RWPE1 (cell line): ENCODE results near the gene HIPK1.

Experiments
- CTCF ChIA-PET: fragments of 350-600 bp; sonication (Branson Sonifier 250); formaldehyde crosslinking; extraction: SDS; loops from one replicate; lab custom pipeline; 2021; lab: Yijun Ruan, JAX
- POLR2A ChIA-PET: fragments of 400-600 bp; formaldehyde crosslinking; extraction: SDS; loops from one replicate; lab custom pipeline; 2020; ENCODE audit warnings: antibody characterized with exemption; ENCODE audit not compliant: low non-redundant PET; lab: Yijun Ruan, JAX
- DNase-seq: peaks from one replicate; pipeline ENCODE4 v3.0.0; 2012; ENCODE audit warnings: low spot score
- H3K27ac ChIP-seq: fragments of 450-650 bp; 2 replicates; pipeline ENCODE4 v1.5.1; 2017
- TF ChIP-seq, protein P1 (sequence below): fragments of 450-650 bp; conservative IDR thresholded peaks from 2 replicates; pipeline ENCODE4 v1.5.1; 2017; ENCODE audit warnings: low read depth, mild to moderate bottlenecking

HIPK1 gene

DNA sequence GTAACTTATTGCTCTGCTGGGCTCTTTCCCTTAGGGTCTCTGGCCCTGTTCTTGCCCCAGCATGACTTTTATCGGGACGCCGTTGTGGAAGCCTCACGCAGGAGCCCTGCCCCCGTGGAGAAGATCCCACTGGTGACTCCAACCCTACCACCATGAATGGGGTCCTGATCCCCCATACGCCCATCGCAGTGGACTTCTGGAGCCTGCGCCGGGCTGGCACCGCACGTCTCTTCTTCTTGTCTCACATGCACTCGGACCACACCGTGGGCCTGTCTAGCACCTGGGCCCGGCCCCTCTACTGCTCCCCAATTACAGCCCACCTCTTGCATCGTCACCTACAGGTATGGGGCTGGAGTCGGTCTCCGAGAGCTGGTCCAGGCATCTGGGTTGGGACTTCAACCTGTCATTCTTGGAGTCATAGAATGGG, 23.7 kb upstream of the HIPK1 start:
- DNase-seq: peak; percentile 30
- TF ChIP-seq, protein P1, sequence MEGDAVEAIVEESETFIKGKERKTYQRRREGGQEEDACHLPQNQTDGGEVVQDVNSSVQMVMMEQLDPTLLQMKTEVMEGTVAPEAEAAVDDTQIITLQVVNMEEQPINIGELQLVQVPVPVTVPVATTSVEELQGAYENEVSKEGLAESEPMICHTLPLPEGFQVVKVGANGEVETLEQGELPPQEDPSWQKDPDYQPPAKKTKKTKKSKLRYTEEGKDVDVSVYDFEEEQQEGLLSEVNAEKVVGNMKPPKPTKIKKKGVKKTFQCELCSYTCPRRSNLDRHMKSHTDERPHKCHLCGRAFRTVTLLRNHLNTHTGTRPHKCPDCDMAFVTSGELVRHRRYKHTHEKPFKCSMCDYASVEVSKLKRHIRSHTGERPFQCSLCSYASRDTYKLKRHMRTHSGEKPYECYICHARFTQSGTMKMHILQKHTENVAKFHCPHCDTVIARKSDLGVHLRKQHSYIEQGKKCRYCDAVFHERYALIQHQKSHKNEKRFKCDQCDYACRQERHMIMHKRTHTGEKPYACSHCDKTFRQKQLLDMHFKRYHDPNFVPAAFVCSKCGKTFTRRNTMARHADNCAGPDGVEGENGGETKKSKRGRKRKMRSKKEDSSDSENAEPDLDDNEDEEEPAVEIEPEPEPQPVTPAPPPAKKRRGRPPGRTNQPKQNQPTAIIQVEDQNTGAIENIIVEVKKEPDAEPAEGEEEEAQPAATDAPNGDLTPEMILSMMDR: no peak
- ChIA-PET POLR2A (interaction anchor here (1.1 to 2.4 kb wide), 2 partner anchors 25 to 94 kb away, joined by 3 to 19 read pairs; partner anchors contain the start of genes HIPK1 and RSBN1), CTCF (interaction anchor here (0.5 to 2.8 kb wide), 4 partner anchors 9 to 79 kb away, joined by 3 to 16 read pairs (median 3); partner anchors contain the start of gene HIPK1)
- H3K27ac ChIP-seq: peak overlapping the region; percentile 94

DNA sequence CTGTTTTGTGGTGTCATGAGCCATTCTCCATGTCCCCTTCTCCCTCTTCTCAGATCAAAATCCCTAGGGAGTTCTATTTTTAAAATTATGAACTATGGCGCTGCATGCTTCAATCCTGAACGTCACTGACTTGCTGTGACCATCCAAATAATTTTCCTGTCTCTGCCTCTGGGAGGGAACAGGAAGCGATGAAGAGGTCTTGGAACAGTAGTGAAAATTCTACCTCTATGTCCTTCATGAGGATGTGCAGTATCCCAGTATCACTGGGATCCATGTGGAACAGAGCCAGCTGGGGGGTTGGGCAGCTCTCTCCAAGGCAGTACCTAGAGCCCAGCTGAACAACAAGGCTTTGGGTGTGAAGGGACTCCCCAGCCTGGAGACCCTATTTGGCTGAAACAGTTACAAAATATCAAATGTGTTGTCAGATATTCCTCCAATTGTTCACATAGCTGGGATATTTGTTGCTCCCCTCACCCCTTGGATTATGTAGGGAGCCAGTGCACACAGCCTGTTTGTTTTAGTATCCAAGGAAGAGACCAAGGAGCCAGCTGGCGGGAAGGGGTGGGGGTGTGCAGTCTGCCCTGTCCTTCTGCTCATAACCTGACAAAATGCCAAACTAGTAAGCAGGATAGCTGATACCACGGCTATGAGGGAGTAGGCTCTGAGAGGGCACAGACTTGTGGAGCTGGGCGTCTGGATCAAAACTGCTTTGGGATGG, 16.4 kb upstream of the HIPK1 start:
- TF ChIP-seq, protein P1: no peak
- CTCF ChIA-PET: interaction anchor here (0.6 to 0.7 kb wide), 2 partner anchors 20 to 26 kb away, joined by 3 to 4 read pairs; no protein-coding TSS in a partner anchor
- POLR2A ChIA-PET: interaction anchor here (0.9 kb wide), 1 partner anchor 16 kb away, joined by 3 read pairs; the partner anchor contains the start of gene HIPK1
- no peak for DNase-seq
- H3K27ac ChIP-seq: peak overlapping the region; percentile 18

DNA sequence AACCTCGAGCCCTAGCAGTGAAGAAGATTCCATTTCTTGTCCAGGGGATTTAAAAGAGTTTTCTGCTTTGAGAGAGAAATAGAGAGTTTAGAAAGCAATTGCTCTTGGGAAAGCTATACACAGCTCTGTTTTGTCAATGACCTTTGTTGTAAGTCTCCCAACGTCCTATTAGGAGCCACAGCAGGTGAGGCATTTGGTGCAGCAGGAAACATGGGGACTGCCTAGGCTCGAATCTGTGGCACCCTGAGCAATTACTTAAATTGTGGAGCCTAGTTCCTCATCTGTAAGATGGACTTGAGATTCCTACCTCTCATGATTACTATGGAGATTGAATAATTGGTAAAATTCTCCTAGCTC, 15.8 kb upstream of the HIPK1 start:
- H3K27ac ChIP-seq: peak overlapping the region; percentile 18; the same call in 1 of the 2 replicates
- POLR2A ChIA-PET: interaction anchor here (0.9 kb wide), 1 partner anchor 16 kb away, joined by 3 read pairs; the partner anchor contains the start of gene HIPK1

DNA sequence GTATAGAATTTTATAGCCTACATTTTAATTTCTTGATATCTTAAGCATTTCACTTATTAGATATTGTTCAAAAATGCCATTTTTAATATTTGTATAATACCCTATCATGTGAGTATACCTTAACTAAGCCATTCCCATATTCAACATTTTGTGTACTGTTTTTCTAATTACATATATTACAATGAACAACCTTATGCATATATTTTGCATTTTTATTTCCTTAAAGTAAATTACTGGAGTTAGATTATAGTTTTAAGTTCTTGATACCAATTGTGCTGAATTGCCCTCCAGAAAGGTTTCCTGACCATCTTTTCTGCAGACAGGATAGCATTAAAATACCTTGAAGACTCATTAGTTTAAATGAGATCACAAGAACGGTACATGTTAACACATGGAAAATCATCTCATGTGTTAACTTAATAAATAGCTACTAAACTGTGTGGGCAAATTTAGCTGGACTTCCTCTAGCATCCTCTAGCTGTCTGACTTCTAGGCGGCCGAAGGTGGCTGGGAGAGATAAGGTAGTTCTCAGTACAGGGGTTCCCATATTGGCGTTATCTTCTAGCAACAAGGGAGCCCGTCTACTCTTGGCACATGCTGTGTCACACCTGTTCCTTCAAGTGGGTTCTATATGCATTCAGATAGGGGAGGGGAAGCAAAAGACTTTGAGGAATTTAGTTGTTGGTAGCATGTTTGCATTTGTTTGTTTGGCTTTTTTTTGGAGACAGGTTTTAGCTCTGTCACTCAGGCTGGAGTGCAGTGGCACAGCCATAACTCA, 15.0 kb upstream of the HIPK1 start:
- no peak for DNase-seq
- POLR2A ChIA-PET: no interaction called here
- CTCF ChIA-PET: interaction anchor here (0.7 kb wide), 2 partner anchors 8 to 939 kb away, joined by 3 read pairs; no protein-coding TSS in a partner anchor

More for the DNA sequence above, 15.8 kb upstream of the HIPK1 start:
- CTCF ChIA-PET: interaction anchor here (0.6 to 0.7 kb wide), 3 partner anchors 20 to 938 kb away, joined by 3 to 4 read pairs (median 3); no protein-coding TSS in a partner anchor
- DNase-seq: no peak
- TF ChIP-seq, protein P1: no peak

DNA sequence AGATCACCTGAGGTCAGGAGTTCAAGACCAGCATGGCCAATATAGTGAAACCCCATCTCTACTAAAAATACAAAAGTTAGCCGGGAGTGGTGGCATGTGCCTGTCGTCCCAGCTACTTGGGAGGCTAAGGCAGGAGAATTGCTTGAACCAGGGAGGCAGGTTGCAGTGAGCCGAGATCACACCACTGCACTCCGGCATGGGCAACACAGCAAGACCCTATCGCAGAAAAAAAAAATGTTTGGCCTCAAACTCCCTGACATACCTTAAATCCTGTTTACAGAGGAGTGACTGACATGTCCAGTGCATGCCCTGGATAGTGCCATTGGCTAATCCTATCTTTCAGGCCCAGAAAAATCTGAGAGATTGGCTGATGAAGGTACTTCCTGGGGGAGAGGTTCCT, 12.2 kb upstream of the HIPK1 start:
- ChIA-PET CTCF (no interaction called here), POLR2A (interaction anchor here (1.3 kb wide), 1 partner anchor 9 kb away, joined by 4 read pairs; no protein-coding TSS in a partner anchor)
- no peak for DNase-seq
- TF ChIP-seq, protein P1: no peak
- H3K27ac ChIP-seq: no peak overlapping the region

More for the DNA sequence above, 15.0 kb upstream of the HIPK1 start:
- TF ChIP-seq, protein P1: no peak
- H3K27ac ChIP-seq: no peak overlapping the region
